LNCaP clone FGC (cell line): ENCODE data around the gene GLTP.

Experiments
- DNase-seq: peaks from one replicate; pipeline ENCODE4 v3.0.0-alpha.2; 2011; ENCODE audit warnings: low read depth
- H3K4me3 ChIP-seq: 2 replicates; pipeline ENCODE4 v1.5.1; 2011; ENCODE audit warnings: mild to moderate bottlenecking, low read depth, low read length, control low read depth
- CTCF ChIP-seq: IDR thresholded peaks from 2 replicates; pipeline ENCODE4 v1.5.1; 2012; ENCODE audit warnings: mild to moderate bottlenecking; ENCODE audit not compliant: control insufficient read depth, insufficient read depth; ENCODE audit errors: extremely low read depth

The GLTP gene

GRCh38 chr12:109877504-109878246 lies 2.7 kb downstream of the GLTP start:
- no peak overlapping the region for H3K4me3 ChIP-seq
- no peak for DNase-seq
- no peak for TF ChIP-seq CTCF

- no peak for TF ChIP-seq CTCF
- no peak for DNase-seq
- no peak overlapping the region for H3K4me3 ChIP-seq
Measured at GRCh38 chr12:109876406-109876805, 3.9 kb downstream of the GLTP start.

- peak; percentile 77 for DNase-seq
- no peak for TF ChIP-seq CTCF
- no peak overlapping the region for H3K4me3 ChIP-seq
Measured at GRCh38 chr12:109875572-109876131, 4.7 kb downstream of the GLTP start.

- no peak for DNase-seq
- TF ChIP-seq CTCF = no peak
- no peak overlapping the region for H3K4me3 ChIP-seq
Measured at GRCh38 chr12:109873653-109874052, 6.7 kb downstream of the GLTP start.

- no peak for TF ChIP-seq CTCF
- H3K4me3 ChIP-seq = no peak overlapping the region
- no peak for DNase-seq
Measured at GRCh38 chr12:109871668-109872314, 8.6 kb downstream of the GLTP start.

GRCh38 chr12:109870648-109871047 lies 9.7 kb downstream of the GLTP start:
- no peak for DNase-seq
- TF ChIP-seq CTCF = no peak
- H3K4me3 ChIP-seq = no peak overlapping the region
